Measurements from ENCODE around the gene OR8J3.
"Not testable (repeated sequence)": the region's sequence is repeated elsewhere in the genome, so short reads cannot be mapped to it uniquely, and the experiment has no call there.

OR8J3 gene

DNA sequence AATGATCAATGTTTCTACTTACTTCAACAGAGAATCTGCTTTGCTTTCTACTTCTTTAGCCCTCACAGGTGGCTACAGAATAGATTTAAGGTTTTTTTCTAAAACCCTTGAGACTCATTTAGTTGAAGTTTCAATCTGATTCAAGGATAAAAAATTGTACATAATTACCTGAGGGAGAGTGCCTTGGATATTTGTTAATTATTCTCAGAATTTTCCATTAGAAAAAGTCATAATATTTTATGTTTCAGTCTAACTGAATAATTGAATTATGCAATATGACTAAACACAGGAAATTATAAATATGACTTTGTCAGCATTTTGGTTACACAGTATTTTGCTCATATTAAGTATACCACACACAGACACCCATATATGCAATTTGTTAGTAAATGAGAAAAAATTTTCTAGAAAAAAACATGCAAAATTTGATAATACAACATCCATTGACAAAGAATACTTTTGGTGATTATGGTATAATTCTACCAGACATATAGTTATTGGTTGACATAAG, at the start of gene OR8J3:
Gene OR8J3 (minus strand): TSS at position 51 of the 511 bp plus-strand sequence. CDS start 2,483 bp downstream, outside the sequence.
- no peak for DNase-seq

GRCh38 chr11:56188602-56189001, 48.6 kb upstream of the OR8J3 start:
- no peak for DNase-seq

- DNase-seq = no peak
Measured at GRCh38 chr11:56183459-56183858, 43.5 kb upstream of the OR8J3 start.

- DNase-seq = no peak
Measured at GRCh38 chr11:56176318-56176717, 36.3 kb upstream of the OR8J3 start, which contains the start of gene OR5J2. OR5J2 (plus strand) TSS chr11:56176618; CDS start chr11:56176618, 0 bp downstream.

DNA sequence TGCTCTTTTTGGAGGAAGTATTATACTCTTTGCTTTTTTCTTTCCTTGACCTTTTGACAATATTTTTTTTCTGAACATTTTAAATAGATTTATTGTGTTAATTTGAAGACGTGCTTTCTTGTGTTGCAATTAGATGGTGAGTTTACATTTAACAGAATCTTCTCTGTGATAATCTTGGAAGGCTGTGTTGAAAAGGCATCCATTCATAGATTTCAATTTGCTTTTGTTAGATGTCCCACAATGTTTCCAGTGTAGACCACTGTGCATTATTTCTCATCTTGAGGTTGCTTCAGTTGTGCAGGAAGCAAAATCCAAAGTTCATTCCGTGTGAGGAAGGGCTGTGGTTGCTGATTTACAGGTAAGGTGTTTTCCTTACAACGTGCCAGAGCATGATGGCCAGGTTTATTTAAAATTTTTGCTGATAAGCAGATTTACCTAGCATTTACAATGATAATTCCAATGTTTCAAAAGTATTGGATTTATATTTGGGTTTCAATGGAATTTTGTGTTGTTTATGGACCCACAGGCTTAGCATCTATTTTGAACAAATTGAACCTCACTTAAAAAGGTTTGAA, 32.3 kb upstream of the OR8J3 start:
- no peak for DNase-seq

GRCh38 chr11:56163804-56164203, 23.8 kb upstream of the OR8J3 start:
- DNase-seq = no peak

GRCh38 chr11:56160217-56160616, 20.2 kb upstream of the OR8J3 start, which contains the start of gene OR8K5:
OR8K5 (minus strand) TSS chr11:56160317; CDS start chr11:56160317, 0 bp downstream.
- no peak for DNase-seq

- DNase-seq = no peak
Measured at GRCh38 chr11:56152333-56152732, 12.3 kb upstream of the OR8J3 start.

DNA sequence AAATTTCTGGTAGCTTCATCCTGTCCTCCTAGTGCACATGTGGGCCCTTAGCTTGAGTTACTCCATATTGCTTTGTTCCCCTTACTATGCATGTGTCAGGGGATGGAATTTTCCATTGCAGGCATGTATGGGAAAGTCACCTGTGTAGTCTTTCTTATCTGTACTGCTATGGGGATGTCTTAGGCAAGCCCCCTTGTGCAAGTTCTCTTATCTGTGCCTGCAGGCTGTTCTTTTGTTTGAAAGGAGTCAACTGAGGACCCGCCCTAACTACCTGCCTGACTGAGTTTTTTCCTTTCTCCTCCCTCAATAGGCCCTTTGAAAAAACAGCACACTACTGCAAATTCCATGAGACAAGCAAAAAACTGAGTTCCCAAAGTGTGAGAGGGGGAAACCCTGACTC, 11.4 kb upstream of the OR8J3 start:
- no peak for DNase-seq

GRCh38 chr11:56143681-56144080, 3.7 kb upstream of the OR8J3 start:
- DNase-seq = not testable (repeated sequence)

GRCh38 chr11:56122073-56122472, 17.9 kb downstream of the OR8J3 start, which contains the start of gene OR8H3:
OR8H3 (plus strand) TSS chr11:56122373; CDS start chr11:56122373, 0 bp downstream.
- no peak for DNase-seq

DNA sequence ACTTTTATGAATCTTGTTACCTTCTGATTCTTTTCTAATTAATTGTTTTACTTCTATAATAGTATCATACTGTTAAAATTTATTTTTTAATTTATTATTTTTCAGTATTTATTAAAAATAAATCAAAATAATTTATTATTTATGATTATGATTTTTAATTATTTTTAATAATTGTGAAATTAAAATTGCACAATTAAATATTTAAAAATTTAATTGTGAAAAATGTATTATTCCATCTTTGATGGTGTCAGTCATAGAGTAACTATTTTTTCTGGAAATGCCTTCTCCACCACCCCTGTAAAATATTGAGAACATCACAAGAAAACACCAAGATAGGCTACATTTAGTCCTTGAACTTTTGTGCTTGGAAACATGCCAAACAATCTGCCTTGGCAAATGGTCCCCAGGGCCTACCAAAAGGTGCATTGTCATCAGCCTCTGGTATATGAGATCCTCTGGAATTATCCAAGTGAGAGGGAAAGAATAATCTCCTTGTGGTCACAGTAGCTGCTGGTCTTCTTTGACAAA, 36.7 kb downstream of the OR8J3 start, which contains the start of gene OR8H2:
Gene OR8H2 (plus strand): TSS at position 478 of the 528 bp plus-strand sequence. CDS start 1,356 bp downstream, outside the sequence.
- no peak for DNase-seq

DNA sequence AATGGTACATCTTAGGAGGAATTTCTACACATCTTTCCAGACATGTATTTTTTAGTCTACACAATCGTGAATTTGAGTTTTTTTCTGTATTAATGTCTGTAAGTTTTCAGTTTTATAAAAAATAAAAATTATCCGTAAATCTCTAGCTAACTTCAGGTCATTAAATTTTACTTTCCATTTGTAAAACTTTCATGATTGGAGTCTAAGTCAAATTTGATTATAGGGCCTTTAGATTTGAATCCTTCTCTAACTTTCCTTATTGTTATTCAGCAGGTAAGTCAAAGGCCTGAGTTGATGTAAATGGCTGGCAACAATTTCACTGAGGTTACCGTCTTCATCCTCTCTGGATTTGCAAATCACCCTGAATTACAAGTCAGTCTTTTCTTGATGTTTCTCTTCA, 47.0 kb downstream of the OR8J3 start, which contains the start of gene OR8I2:
Gene OR8I2 (plus strand): TSS at position 301 of the 400 bp plus-strand sequence. CDS start 0 bp downstream, at position 301.
- no peak for DNase-seq

DNA sequence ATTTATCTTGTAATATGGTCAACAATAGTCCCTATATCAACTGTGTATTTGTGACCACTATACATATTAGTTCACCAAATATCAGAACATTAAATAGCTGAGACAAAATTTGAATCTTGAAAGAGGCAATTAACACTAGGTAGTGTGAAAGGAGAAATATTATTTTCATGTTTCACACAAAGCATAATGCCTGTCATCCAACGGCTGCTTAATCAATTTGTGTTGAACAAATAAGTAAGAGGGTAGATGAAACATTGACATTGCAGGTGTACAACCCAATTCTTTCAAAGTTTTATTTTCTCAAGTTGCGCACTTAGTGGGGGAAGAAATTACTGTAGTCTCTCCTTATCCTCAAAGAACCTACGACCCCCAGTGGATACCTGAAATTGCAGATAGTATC, 50.3 kb downstream of the OR8J3 start:
- no peak for DNase-seq
